GM18951 (cell line): Measurements from ENCODE around the gene PIK3IP1.

Experiments used
- POLR2A ChIP-seq: IDR thresholded peaks from 4 replicates; pipeline ENCODE4 v1.6.1; 2011; ENCODE audit warnings: mild to moderate bottlenecking; ENCODE audit not compliant: insufficient read length, insufficient read depth; ENCODE audit errors: extremely low read depth
- in situ Hi-C: fragments of 300-500 bp; cut with MboI; formaldehyde crosslinking; loops from one replicate; pipeline ENCODE4 v1.12.0; 2022; ENCODE audit warnings: low sequenced_read_pairs, mixed read lengths, inconsistent platforms; ENCODE audit not compliant: unreplicated experiment

The PIK3IP1 gene

DNA sequence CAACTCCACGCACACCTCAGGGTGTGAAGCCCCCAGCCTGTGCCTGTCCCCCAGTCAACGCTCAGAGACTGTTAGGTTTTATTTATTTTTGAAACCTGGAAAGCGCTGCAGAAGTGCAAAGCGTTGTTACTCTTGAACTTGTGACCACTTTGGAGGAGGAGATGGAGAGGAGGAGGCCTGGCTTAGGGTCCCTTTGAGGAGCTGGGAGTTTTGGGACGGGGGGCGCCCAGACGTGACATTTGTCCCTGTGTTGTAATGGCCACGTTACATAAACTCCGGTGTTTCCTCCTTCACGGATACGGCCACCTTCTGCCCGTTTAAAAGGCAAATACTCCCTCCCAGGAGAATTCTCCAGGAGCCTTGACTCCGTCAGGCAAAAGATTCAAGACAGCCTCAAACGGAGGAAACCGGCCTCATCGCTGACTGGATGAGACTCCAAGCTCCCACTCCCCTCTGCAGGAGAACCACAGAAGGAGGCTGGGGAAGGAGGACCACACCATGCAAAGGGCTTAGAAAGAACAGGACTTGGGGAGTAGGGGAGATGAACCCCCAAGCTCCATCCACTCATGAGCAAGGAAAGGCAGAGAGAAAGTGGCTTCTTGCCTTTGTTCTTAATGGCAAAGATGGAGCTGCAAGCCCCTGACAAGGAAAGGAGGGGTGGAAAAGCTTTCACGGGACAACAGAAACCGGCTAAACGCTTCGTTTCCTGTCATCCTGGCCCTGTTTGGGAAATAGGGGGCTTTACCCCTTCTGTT is 630 bp downstream of the PIK3IP1 start:
- in situ Hi-C loops: no loop called here
- TF ChIP-seq POLR2A: no peak

DNA sequence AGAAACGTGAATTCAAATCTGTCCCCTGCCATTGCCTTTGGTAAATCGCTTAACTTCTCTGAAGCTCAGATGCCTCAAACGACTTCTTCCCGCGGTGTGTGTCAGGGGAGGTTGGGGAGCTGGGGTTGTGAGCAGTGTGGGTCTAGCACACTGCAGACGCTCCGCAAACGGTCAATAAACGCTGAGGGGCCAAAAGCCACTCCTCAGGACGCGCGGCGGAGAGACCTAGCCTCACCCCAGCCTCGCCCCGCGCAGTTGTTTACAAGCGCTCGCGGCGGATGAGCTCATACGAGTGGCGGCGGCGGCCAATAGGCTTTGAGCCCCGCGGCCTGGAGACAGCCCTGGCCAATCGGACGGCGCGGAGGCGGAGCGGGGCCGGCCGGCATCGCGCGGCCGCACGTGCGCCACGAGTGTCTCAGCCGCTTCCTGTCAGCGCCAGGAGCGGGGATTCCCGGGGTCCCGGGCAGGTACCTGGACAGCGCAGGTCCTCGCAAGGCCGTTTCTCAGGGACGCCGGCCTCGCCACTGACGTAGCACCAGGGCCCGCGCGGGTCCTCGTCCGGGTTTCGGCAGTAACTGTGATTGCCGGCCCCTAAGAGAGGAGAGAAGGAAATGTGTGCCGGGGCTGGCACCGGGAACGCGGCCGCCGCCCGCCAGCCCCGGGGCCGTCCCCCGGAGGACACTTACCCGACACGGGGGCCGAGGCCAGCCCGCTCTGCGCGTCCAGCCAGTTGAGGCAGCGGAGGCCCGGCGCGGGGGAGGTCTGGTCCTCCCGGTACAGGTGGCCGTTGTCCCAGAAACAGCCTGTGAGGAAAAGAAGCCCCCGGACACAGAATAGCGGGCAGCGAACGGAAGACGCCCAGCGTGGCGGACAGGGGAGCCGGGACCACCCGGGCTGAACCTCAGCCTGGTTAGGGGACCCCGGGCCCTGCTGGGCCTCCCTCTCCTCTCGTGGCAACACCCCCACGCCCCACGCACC is 1.5 kb downstream of the PIK3IP1 start:
- in situ Hi-C loops: no loop called here
- TF ChIP-seq POLR2A: peak; percentile 48

DNA sequence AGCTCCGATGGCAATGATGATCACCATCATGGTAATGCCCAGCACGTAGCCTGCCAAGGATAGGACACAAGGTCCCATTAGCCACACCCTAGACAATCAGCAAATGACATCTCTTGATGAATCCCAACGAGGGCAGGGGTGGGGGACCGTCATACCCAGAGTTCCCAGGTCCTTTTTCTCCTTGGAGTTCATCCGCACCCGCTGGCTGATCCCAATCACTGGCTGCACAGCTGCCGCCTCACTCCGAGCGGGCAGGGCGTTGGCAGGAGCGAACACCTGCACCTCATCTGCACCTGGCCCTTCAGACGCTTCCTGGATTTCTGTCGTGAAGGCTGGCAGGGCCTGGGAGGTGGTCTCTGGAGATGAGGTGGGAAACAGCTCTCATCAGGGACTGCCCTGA is 2.9 kb downstream of the PIK3IP1 start:
- no peak for TF ChIP-seq POLR2A
- in situ Hi-C loops: no loop called here

DNA sequence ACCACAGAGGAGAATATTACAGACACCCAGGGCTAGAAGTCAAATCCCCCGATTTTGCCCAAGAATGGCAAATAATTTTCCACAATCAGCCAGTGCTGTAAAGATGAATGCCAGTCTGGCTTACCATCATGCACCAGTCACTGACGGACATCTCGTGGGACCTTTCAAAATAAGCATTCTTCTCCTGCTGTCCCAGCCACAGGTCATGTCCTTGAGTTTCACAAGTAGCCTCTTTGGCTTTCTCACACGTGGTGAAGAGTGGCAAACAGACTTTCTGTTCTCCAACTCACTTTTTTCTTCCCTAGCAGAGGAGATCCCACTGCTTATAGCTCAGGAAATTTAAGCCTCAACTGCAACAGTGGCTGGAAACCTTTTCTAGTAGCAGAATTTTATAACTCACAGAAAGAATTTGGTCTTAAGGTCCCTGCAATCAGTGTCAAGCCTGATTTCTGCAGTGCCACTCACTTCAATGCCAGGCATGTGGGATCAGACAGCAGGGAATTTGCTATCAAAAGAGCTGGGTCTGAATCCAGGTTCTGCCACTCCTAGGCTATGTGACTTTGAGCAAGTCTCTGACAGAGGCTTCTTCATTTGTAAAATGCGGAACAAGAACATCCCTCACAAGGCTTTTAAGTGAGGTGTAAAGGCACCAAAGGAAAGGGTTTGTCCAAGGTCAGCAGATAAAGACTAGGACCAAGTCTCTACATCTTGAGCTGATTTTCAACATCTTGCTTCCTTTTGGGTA is 3.6 kb downstream of the PIK3IP1 start:
- TF ChIP-seq POLR2A: no peak
- in situ Hi-C loops: no loop called here

DNA sequence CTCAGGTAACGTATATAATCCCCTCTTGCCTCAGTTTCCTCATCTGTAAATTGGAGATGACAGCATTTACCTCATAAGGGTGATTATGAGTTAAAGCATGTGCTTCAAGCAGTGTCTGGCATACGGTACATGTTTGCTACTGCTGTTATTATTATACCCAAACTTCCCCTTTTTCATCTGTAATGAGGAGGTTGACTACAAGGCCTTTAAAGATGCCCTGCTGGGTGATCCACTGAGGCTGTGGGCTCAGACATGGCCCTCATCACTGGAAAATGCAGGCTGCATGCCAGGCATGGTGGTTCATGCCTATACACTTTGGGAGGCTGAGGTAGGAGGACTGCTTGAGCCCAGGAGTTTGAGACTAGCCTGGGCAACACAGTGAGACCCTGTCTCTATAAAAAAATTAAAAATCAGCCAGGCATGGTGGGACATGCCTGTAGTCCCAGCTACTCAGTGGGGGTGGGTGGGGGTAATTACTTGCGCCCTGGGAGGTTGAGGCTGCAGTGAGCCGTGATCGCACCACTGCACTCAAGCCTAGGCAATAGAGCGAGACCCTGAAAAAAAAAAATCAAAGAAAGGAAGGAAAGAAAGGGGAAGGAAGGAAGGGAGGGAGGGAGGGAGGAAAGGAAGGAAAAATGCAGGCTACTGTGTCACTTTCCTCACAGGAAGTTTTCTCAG is 4.3 kb downstream of the PIK3IP1 start:
- in situ Hi-C loops: no loop called here
- TF ChIP-seq POLR2A: no peak

DNA sequence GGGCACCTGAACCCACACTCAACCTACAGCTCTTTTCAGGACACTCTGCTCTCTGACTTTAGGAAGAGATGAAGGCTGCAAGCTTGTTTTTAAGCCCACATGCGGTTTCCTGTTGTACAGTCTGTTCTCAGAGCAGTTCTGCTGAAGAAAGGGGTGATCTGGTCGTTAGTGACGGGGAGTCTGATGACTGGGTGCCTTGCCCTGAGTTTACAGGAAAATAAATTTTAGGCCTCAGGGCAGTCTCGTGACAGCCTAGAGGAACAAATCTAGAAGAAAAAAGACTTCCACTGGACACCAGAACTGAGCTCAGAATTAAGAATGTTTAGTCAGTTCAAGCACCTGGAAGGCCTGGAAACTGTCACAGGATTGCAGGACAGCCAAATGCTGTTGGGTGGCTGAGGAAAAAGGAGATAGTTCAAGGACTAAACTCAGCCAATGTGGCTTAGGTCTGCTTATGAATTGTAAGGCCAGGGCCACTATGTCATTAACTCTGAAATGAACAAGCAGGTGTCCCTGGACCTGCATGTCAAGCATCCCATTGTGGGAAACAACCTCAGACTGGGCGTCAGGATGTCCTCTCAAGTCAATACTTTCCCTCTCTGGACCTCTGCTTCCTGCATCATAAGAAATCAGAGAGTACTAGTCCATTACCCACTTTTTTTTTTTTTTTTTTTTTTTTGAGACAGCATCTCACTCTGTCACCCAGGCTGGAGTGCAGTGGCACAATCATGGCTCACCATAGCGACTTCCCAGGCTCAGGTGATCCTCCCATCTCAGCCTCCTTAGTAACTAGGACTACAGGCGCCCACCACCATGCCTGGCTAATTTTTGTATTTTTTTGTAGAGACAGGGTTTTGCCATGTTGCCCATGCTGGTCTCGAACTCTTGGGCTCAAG is 5.7 kb downstream of the PIK3IP1 start:
- in situ Hi-C loops: no loop called here
- TF ChIP-seq POLR2A: no peak

DNA sequence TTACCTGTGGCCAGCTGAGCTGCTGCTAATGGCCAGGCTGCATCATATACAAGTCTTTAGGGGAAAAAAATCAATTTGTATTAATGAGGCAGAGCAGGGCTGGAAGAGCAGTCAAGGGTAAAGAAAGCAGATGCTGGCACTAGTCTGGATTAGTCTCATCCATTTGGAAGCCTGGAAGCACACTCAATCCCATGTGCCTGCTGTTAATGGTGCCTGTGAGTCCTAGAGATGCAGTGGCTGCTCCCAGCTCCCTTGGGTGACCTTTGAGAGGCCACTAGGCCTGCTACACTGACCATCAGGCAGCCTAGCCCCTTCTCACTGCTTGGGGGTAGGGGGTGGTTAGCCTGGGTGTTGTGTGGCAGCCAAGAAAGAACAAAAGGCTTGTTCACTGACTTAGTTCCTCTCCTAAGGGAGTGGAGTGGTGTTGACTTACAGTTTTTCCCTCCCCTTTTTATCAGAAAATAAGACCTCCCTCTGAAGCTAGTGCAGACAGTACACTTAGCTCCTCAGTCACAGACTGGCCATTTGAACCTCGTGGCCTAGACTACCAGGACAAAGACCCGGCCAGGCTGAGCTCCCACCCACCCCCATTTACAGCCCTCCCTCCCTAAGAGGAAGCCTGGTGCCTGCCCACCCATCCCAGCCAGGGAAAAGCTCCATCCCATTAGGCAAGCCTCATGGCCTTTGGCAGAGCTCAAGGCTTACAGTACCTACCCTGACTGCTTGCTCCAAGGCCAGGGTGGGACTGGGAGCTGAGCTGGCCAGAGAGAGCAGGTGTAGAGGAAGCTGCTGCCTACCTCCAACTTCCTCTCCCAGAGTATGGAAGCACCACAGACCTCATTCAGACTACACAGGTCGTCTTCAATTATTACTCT is 7.8 kb downstream of the PIK3IP1 start:
- no peak for TF ChIP-seq POLR2A
- in situ Hi-C loops: no loop called here

DNA sequence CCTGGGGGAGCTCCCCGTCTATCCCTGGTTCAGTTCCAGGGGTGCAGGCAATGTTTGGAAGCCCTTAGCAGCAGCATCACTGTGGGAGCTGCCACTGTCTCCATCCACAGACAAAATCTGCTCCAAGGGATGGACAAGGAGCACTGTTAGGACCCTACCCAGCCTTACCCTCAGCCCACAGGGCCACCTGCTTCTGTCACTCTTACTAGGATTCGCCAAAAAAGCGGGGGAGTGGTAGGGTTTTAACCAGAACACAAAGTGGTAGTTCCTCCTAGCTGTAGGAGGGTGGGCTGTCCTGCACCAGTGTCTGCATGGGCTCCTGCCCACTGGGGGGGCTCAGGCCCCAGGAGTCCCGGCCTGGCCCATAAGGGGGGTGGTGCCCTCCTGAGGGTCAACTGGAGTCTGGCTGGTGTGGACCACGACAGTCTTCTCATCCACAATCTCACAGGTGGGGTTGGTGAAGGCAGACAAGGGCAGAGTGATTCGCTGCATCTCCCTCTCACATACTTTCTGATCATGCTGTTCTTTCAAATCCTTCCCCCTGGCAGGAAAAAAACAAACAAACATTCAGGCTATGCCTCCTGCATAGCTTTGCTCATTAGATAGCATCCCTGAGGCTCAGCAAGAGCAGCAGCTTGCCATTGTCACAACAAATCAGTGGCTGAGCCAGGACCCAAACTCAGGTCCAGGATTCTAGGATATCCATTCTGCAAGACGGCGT is 9.4 kb downstream of the PIK3IP1 start:
- TF ChIP-seq POLR2A: no peak
- in situ Hi-C loops: no loop called here

DNA sequence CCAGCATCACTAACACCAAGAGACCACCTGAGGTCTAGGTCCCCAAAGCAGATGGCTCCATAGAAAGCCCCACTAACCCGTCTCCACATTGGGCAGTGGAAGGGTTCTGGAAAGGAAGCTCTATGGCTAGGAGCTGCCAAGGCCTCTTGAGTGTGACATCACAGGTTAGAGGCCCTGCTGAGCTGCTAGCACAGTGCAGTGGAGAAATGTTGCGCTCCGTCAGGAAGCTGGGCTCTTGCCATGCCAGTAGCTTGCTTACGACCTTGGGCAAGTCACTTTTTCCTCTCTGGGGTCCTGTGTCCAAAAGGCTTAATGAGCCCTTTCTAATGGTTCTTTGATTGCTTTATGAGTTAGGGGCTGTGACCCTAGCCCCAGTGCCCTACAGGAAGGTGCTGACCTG is 10.6 kb downstream of the PIK3IP1 start:
- no peak for TF ChIP-seq POLR2A
- in situ Hi-C loops: no loop called here

DNA sequence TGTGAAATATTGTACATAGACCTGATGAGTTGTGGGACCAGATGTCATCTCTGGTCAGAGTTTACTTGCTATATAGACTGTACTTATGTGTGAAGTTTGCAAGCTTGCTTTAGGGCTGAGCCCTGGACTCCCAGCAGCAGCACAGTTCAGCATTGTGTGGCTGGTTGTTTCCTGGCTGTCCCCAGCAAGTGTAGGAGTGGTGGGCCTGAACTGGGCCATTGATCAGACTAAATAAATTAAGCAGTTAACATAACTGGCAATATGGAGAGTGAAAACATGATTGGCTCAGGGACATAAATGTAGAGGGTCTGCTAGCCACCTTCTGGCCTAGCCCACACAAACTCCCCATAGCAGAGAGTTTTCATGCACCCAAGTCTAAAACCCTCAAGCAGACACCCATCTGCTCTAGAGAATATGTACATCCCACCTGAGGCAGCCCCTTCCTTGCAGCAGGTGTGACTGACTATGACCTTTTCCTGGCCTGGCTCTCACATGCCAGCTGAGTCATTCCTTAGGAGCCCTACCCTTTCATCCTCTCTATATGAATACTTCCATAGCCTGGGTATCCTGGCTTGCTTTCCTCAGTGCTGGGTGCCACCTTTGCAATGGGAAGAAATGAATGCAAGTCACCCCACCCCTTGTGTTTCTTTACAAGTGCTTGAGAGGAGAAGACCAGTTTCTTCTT is 12.3 kb downstream of the PIK3IP1 start:
- in situ Hi-C loops: no loop called here

More for the DNA sequence above, 12.3 kb downstream of the PIK3IP1 start:
- no peak for TF ChIP-seq POLR2A
